ENCODE results near the gene ALOX5AP.

ALOX5AP gene

DNA sequence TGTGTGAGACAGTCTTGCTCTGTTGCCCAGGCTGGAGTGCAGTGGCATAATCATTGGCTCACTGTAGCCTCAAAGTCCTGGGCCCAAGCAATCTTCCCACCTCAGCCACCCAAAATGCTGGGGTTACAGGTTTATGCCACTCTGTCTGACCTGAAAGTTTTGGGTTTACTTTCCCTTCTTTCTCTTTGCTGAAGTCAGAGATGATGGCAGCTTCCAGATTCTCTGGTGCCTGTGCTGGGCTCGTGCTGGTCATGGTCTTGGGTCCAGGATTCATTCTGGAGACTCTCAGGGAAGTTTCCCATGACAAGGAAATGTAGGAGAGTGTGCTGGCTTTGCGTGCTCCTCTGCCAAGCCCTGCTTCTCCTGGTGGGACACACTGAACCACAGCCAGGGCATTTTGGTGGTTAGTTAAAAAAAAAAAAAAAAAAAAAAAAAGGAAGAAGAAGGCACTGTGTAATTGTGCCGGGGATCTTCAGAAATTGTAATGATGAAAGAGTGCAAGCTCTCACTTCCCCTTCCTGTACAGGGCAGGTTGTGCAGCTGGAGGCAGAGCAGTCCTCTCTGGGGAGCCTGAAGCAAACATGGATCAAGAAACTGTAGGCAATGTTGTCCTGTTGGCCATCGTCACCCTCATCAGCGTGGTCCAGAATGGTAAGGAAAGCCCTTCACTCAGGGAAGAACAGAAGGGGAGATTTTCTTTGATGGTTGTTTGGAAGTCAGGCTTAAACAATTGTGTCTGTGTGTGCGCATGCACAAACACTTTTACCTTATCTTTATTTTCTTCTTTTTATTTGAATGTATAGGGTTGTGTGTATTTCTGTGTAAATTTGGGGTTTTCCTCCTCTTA, at the start of gene ALOX5AP:
Gene ALOX5AP, plus strand, starts transcription at position 519 of the 847 bp plus-strand sequence. Its CDS starts 63 bp downstream, at position 582.
- DNase-seq (ENCODE audit: low spot score) = no peak

DNA sequence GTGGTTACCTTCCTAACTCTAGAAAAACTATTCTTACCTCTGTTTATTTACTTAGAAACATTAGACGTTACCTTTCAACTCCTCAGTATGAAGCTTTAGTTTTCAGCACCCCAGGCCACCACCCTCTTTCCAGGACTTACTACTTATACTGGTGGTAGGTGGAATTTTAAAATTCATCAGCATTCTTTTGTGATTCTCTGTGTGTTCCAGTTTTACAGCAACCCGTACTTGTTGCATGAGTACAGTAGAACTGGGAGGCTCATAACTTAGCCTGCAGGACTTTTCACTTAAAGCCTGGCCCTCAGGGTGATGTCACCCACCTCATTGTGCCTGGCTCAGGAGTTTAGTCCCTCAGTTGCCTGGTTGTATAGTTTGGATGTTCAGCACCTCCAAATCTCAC, 49.4 kb upstream of the ALOX5AP start:
- DNase-seq (ENCODE audit: low spot score) = no peak

DNA sequence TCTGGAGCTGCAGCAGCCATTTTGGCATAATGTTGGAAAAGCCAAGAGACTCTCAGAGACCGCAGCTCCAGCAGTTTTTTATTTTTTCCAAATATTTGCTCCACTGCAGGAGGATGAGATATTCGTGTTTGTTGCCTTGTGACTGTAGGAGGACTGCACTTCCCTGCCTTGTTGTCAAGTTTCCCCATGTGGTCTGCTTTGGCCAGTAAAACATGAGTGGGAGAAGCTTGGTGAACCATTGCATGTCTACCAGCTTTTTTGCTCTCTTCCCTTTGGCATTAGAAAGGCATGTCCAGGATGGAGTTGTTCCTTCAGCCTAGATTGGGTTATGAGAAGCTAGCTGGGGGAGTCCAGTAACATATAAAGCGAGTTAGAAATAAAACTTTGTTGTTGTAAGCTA, 47.7 kb upstream of the ALOX5AP start:
- DNase-seq (ENCODE audit: low spot score) = no peak

DNA sequence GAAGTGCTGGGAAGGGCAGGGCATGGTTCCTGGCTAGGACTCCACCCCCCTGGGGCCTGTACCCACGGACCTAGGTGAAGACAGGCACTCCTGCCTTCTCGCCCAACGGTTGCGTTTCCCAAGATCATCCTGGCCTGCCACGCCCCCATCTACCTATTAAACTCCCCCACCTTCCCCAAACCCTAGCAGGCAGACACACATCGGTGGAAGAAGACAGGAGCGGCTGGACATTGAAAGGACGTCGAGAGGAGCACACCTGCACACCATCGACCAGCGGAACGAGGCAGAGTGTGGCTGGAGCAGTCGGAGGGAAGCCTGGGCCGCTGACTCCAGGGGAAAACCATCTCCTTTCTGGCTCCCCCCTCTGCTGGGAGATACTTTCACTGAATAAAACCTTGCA, 45.6 kb upstream of the ALOX5AP start:
- no peak for DNase-seq (ENCODE audit: low spot score)

DNA sequence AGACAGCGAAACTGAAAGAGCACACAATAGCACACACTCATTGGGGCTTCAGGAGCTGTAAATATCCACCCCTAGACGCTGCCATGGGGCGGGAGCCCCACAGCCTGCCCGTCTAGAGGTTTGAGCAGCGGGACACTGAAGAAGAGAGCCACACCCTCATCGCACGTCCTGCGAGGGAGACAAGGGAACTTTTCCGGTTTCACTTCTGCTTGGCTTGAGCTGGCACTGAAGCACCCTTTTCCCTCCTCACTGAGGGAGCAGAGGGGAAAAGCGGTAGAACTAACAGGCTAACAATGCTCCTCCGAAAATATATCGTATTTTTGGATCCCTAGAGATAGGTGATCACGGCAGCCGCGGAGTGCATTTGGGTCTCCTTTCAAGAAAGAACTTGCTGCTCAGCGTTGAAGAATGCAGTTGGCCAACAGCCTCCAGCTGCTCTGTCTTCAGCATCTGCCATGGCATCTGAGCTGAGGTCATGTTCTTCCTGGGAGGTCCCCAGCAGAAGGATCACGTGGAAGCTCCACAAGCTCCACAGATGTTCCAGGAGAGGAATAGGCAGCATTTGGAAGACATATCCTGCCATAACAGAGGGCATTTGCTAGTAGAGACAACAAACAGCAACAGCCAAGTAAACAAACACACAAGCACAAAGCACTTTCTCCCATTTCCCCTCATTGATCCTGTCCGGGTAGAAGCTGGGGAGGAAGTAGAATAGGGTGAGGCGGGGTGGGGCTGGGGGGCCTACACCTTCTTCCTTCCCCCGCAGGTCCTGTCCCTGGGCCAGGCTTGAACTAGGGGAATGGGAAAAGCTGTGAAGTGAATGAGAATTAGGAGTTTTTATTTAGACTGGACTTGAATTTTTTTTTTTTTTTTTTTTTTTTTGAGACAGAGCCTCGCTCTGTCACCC, 44.8 kb upstream of the ALOX5AP start:
- no peak for DNase-seq (ENCODE audit: low spot score)

DNA sequence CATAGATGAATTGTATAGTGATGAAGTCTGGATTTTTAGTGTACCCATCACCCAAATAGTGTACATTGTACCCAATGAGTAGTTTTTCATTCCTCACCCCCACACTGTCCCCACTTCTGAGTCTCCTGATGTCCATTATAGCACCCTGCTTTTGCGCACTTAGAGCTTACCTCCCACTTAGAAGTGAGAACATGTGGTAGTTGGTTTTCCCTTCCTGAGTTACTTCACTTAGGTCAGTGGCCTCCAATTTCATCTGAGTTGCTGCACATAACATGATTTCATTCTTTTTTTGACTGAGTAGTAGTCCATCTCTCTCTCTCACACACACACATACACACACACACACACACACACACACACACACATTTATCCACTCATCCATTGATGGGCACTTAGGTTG, 43.2 kb upstream of the ALOX5AP start:
- DNase-seq (ENCODE audit: low spot score) = no peak

DNA sequence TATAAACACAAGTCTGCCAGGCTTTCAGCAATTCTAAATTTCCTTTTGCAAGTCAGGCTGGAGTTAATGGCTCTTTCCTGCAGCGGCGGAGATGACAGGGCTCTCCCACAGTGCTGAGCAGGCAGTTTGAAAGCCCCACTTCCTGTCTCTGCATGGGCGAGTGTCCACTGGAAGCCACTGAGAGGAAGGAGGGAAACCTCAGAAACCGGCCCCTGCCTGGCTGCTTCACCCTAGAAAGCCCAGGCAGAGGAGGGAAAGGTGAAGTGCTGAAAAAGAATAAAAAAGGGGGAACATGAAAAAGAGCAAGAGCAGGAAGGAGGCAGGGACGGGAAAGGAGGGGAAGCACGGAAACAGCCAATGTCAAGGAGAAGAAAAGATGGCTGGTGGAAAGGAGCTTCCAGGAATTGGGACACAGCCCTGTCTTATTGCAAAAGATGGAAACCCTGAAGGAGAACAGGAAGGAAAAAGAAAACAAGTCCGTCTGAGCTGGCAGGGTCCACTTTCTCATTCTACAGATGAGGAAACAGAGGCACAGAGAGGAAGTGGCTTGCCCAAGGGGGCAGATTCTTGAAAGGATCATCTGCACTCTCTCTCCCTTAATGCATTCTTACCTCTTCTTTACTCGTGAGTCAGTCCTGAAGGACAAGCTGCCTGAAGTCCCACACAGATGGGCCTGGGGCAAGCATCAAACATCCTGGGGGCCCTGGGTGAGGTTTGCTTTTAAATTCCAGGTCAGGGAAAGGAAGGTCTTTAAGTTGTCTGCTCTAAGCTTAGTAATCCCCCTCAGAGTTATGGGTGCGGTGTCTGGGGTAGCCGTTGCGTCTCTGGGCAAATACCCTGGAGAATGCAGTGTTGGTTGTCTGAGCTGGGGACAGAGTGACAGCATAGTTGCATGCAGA, 38.8 kb upstream of the ALOX5AP start:
- DNase-seq (ENCODE audit: low spot score) = no peak

DNA sequence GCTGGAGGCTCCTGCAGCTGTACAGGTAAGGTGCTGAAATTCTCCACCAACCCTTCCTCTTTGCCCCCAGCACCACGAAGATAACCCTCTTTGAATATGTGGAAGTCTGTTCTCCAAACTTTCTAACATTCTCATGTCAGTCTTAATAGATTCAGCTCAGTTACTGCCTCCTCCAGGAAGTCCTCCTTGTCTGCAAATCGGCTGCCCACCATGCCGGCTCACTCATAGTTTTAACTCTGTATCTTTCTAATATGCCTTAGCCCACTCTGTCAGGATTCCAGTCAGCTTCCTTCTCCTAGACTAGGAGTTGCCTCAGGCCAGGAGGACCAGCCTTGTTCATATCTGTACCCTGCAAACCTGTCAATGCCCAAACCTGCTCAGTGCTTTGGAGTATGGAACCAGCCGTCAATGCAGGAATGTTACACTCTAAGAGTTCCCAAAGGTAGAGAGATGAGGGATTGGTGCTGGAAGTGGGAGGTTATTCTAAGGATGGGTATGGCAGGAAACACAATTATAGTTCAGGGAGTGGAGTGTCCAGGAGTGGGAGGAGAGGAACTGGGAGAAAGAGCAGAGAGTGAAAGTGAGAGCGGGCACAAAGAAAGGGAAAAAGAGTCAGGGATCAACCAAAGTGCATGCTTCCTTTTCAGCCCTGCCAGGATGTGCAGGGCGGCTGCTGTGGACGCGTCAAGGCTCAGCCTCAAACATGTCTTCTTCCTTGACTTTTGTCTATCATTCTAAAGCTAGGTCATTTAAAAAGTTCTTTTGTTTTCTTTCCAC, 38.0 kb upstream of the ALOX5AP start:
- DNase-seq (ENCODE audit: low spot score) = no peak

DNA sequence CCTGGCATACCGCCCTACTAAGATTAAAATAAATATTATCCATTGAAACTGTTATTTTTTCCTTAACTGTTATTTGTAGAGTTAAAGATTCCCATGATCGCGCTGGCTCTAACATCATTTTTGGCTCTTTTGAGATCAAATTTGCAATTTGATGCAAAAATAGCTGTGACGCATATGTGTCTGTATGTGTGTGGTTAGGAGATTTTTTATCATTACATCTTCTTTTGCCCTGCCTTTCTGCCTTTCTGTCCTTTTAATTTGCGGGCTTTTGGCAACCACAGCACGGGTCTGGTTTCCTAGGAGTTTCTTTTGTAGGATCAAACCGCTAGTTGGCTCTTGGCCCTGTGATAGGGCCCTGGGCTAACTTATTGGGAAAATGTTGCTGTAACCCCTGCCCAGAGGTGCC, 37.3 kb upstream of the ALOX5AP start:
- no peak for DNase-seq (ENCODE audit: low spot score)

DNA sequence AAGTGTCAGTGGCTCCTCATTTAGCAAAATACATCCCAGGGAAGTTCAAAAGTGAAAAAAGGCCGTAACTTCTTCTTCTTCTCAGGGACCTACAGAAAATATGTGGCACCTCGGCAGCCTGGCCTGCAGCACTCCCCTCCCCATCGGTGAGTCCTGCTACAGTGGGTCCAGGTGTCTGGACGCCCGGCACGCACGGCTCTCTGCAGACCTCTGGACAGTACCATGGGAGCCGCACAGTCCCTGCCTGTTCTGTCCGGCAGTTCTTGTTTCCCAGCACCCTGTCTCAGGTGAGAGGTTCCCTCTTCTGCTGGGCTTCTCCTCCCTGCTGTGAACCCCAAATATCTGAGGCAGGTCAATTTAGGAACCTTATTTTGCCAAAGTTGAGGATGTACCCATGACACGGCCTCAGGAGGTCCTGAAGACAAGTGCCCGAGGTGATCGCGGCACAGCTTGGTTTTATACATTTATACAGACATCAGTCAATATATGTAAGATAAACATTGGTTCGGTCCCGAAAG, 36.8 kb upstream of the ALOX5AP start:
- no peak for DNase-seq (ENCODE audit: low spot score)

DNA sequence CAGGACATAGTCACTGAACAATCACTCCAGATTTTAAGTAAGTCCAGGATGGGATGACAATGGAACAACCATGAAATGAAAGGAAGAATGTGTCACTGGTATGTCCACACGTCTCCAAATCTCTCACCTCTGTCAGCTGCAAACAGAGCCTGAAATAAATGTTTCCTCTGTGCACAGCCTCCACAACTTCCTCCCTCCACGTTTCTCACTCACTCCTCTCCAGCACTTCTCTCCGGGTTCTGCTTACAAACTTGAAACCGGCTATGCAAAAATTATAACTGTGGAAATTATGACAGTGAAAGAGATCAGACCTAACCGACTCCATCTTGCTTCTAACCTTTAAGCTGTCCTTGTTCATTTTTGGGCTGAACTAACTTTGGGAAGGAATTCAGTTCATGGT, 35.0 kb upstream of the ALOX5AP start:
- DNase-seq (ENCODE audit: low spot score) = no peak

DNA sequence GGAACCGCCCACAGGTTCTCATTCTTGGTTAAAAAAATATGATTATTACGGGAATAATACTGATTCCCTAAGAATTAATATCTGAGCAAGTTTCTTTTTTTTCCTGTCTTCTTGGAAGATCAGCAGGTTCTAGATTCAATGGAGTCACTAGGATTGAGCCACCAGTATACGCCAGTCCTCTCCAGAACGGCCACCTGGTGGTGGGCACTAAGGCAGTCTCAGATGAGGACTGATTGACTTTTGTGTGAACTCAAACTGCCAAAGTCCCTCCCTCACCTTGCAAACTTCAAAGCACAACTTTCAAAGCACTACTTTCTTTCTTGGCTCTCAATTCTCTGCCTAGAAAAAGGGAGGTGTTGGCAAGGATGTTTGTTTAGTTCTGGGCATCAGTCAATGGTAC, 33.3 kb upstream of the ALOX5AP start:
- DNase-seq (ENCODE audit: low spot score) = no peak

DNA sequence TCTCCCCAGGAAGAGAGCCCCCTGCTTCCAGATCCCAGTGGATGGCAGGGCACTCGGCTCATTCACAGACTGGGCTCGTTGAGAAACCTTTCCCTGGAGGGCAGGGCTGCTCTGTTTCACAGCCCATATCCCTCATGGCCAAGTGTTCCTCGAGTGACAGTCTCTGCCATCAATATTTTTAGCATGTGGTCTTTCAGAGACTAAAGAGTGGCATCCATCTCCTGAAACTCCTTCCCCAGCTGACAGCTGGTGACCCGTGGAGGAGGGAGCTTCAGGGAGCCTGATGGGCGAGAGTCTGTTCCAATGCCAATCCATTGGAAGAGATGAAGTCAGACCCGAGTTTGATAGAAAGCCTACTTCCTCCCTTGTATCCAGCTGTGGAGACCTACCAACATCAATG, 30.7 kb upstream of the ALOX5AP start:
- no peak for DNase-seq (ENCODE audit: low spot score)

DNA sequence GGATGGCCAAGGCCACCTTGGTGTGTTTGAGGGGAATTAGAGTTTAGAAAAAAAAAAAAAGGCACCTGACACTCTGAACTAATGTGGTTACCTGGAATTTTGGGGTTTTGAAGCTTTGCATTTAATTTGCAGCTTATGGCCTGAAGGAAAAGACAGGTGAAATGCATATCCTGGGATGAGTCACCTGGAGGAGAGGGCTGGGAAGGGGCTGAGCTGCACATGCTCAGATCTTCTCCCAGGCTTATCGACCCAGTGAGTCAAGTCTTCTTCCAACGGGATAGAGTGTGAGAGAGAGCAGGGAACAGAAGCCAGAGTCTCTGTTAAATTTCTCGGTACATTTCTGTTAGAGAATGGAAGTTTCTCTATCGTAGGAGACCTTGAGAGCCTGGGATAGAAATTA, 29.7 kb upstream of the ALOX5AP start:
- DNase-seq (ENCODE audit: low spot score) = no peak

DNA sequence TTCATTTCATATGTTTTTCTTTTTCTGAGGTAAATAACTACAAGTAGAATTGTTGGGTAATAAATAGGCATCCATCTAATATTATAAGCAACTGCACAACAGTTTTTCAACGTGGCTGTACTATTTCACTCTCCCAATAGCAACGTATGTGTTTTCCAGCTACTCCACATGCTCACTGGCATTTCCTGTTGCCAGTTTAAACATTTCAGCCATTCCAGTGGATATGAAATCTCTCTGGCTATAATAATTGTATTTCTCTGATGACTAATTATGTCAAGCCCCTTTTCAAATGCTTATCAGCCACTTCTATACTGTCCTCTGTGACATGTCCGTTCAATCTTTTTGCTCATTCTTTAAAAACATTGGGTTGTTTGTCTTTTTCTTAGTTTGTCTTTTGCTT, 26.8 kb upstream of the ALOX5AP start:
- DNase-seq (ENCODE audit: low spot score) = no peak

DNA sequence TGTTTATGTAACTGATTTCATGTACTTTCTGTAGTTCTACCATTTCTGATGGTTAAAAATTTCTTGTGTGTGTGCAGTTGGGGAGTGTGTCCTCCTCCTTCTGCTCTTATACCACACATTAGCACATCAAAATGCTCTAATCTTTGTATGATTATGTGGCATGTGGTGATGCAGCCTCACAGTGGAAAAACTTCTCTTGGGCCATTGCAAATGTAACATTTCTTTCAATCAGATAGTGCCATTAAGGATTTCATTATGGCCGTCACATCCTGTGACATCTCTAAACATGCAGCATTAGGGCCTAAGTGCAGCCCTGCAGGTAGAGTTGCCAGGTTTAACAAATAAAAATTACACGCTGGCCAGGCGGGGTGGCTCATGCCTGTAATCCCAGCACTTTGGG, 24.9 kb upstream of the ALOX5AP start:
- DNase-seq (ENCODE audit: low spot score) = no peak

DNA sequence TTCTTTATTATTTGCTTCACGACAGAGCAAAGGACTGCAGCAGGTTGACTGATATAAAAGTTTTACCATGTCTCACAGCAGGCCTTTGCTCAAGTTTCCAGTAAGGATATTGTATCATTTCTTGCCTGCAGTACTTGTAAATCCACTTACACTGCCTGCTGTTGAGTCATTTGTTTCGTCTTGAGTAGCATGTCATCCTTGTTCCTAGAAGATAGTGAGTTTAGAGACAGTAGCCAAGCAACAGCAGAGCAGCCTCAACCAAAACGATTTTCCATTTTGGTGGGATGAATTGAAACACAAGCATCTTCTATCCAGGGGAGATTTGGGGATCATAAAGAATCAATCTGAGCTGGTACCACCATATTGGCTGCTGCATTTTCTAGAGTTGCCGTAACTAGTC, 24.0 kb upstream of the ALOX5AP start:
- no peak for DNase-seq (ENCODE audit: low spot score)

DNA sequence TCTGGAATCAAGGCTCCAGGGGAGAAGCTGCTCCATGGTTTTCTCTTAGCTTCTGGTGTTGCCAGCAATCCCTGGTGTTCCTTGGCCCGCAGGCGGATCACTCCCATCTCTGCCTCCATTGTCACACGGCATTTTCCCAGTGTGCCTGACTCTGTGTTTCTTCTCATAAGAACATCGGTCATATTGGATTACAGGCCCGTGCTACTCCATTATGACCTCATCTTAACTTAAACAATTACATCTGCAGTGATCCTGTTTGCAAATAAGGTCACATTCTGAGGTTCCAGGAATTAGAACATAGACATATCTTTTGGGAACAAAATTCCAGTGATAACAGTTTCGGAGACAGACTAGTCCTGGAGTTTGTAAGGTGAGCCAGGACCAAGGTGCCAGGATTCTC, 23.5 kb upstream of the ALOX5AP start:
- no peak for DNase-seq (ENCODE audit: low spot score)

DNA sequence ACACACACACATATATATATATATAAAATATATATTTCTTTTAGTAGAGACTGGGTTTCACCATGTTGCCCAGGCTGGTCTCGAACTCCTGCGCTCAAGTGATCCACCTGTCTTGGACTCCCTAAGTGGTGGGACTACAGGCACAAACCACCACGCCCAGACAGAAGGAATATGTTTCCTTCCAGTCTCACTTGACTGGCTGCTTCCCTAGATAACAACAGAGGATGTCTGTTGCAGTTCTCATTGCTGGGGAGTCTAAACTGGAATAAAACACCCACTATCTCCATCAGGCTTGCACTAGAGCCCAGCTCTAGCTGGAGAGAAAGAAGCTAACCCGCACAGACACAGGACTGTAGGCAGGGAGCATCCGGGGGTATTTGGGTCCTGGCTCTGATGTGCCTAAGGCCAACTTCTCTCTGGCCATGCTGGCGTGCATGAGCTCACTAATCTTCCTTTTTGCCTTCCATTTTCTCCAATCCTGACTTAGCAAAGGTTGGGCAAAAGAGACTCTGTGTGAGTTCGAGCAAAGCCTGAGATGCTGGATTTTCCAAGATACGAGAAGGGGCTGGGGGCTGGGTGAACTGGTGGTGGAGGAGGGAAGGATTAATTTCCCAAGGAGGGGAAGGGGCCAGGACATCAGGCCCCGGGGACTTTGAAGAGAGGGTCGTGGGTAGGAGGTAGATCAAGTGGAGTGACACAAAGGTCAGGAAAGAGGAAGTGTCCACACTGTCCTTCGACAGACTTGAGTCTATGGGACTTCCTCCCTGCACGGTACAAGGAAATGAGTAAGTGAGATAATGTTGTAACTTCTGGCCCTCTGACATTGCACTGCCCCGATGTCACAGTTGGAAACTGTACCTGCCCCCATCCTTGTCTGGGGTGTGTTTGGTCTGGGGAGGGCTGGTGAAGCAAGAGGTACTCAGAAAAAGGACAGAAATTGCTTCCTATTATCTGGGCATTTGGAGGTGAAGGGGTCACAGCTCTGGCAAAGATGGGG, 22.5 kb upstream of the ALOX5AP start:
- DNase-seq (ENCODE audit: low spot score) = no peak
